CD4-positive, CD25-positive, alpha-beta regulatory T cell (primary cell): ENCODE data around the gene CSAD. TPM values are rescaled to one million over a fixed set of nuclear protein-coding genes. Genes with fewer than 3 reads are reported as not detected.
A peak's percentile ranks its signal among the peaks of the same experiment; 100 is the strongest.

Source experiments
- ATAC-seq, 2 donors: fragments of 150-1000 bp; cut with Tn5 transposase; one replicate each; pipeline ENCODE4 v1.10.0; 2021; ENCODE audit warnings: low read depth in 2 of 2, moderate number of reproducible peaks in 2 of 2, moderate library complexity in 1 of 2
- DNase-seq, 3 donors: peaks; one replicate each; pipeline versions ENCODE4 v3.0.0 to v3.0.0-alpha.2; 2012 to 2022; ENCODE audit warnings: mixed read lengths in 1 of 3
- H3K27ac ChIP-seq: one replicate; pipeline ENCODE4 v1.7.0; 2013; ENCODE audit warnings: mild to moderate bottlenecking, low read length; ENCODE audit not compliant: insufficient read depth, poor library complexity, severe bottlenecking
- H3K27me3 ChIP-seq: one replicate; pipeline ENCODE4 v1.7.0; 2013; ENCODE audit warnings: low read length; ENCODE audit not compliant: control insufficient read depth, insufficient read depth
- H3K36me3 ChIP-seq: one replicate; pipeline ENCODE4 v1.7.0; 2013; ENCODE audit warnings: mild to moderate bottlenecking, low read length, moderate library complexity; ENCODE audit not compliant: control insufficient read depth, insufficient read depth
- H3K4me1 ChIP-seq: 2 replicates; pipeline ENCODE4 v1.7.0; 2013; ENCODE audit warnings: mild to moderate bottlenecking, low read length; ENCODE audit not compliant: insufficient read depth, control insufficient read depth, poor library complexity, severe bottlenecking
- H3K4me3 ChIP-seq: one replicate; pipeline ENCODE4 v1.7.0; 2013; ENCODE audit warnings: low read depth, mild to moderate bottlenecking, low read length, moderate library complexity
- H3K9me3 ChIP-seq, 2 experiments: 1 replicate in 1 of 2; 2 replicates in 1 of 2; pipeline ENCODE4 v1.7.0; 2013; ENCODE audit warnings: low read length in 2 of 2, mild to moderate bottlenecking in 1 of 2, moderate library complexity in 1 of 2; ENCODE audit not compliant: control insufficient read depth in 2 of 2
- H3K27ac Mint-ChIP-seq, 3 donors: one replicate each; pipeline ENCODE4 v1.8.0; 2020 to 2022; ENCODE audit warnings: mild to moderate bottlenecking in 3 of 3, mixed read lengths in 3 of 3, moderate library complexity in 2 of 3
- H3K27me3 Mint-ChIP-seq: one replicate; pipeline ENCODE4 v1.8.0; 2022; ENCODE audit warnings: mild to moderate bottlenecking, mixed read lengths
- H3K36me3 Mint-ChIP-seq: one replicate; pipeline ENCODE4 v1.8.0; 2020; ENCODE audit warnings: mixed read lengths
- H3K4me1 Mint-ChIP-seq, 4 donors: one replicate each; pipeline ENCODE4 v1.8.0; 2020 to 2022; ENCODE audit warnings: mixed read lengths in 4 of 4, mild to moderate bottlenecking in 1 of 4
- H3K4me3 Mint-ChIP-seq, 4 donors: one replicate each; pipeline ENCODE4 v1.8.0; 2020 to 2022; ENCODE audit warnings: mild to moderate bottlenecking in 4 of 4, mixed read lengths in 4 of 4, moderate library complexity in 3 of 4
- H3K9me3 Mint-ChIP-seq, 7 donors: one replicate each; pipeline ENCODE4 v1.8.0; 2020 to 2022; ENCODE audit warnings: mixed read lengths in 7 of 7, mild to moderate bottlenecking in 3 of 7, moderate library complexity in 2 of 7
- polyA plus RNA-seq, 4 donors: library from polyadenylated mRNA; unstranded; fragments of 300-500 nt; fragmentation: Illumina TruSeq; gene quantifications; one replicate each; pipeline ENCODE4 v1.2.3, GENCODE V29; 2021
- total RNA-seq: library from RNA; stranded (reverse); gene quantifications from one replicate; pipeline ENCODE4 v1.2.3, GENCODE V29; 2022

CSAD gene, protein sequence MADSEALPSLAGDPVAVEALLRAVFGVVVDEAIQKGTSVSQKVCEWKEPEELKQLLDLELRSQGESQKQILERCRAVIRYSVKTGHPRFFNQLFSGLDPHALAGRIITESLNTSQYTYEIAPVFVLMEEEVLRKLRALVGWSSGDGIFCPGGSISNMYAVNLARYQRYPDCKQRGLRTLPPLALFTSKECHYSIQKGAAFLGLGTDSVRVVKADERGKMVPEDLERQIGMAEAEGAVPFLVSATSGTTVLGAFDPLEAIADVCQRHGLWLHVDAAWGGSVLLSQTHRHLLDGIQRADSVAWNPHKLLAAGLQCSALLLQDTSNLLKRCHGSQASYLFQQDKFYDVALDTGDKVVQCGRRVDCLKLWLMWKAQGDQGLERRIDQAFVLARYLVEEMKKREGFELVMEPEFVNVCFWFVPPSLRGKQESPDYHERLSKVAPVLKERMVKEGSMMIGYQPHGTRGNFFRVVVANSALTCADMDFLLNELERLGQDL
- total RNA-seq: 68.0 TPM
- polyA plus RNA-seq: 1 to 10 TPM; 1.2 to 2.3 (median 1.6) TPM

DNA sequence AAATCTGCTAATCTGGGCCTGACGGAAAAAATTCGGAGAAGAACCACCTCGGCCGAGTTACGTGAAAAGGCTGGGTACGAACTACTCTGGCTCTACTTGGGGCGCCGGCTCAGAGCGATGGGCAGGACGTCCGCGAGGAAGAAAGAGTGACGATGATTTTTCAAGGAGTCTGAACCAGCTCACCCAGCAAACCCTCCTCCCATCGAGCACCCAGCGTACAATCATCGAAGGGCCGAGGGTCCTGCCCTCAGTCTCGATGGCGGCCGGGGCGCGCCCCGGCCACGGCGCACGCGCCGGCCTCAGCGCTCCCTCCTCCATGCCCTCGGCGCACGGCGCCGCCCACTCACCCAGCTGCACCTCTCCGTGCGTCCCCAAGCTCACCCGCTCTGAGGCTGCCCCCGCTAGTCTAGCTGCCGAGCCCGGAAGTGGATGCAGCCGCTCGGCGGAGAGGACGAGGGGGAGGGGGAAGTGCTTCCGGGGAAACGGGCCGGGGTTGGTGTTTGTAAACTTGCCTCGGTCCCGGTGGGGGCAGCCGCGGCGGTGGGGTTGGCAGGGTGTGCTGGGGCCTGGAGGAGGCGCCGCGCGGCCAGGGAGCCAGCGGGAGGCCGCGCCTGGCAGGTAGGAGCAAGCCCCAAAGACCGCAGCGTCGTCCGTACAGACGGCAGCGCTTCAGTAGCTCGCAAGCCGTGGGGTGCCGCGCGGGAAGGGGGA lies at the start of gene CSAD, which contains the start of gene ZNF740:
TSS of gene CSAD (minus strand) at position 706 of the 711 bp plus-strand sequence. CDS start 7,455 bp downstream, outside the sequence.
TSS of gene ZNF740 (plus strand) at position 503 of the 711 bp plus-strand sequence. CDS start 1,262 bp downstream, outside the sequence.
- Histone ChIP-seq H3K4me3 (peak within 1 kb of the TSS; percentile 88), H3K36me3 (peaks cover 24% of the 10 kb centered on the region), H3K9me3 (no peaks in the 10 kb centered on the region), H3K4me1 (peaks cover 52% of the 10 kb centered on the region), H3K27ac (peak within 1 kb of the TSS; percentile 94), H3K27me3 (no peaks in the 10 kb centered on the region)
- H3K4me1 Mint-ChIP-seq: peaks cover 25 to 60% (median 39%) of the 10 kb centered on the region in 4 donors
- peak within 1 kb of the TSS; percentile 91 to 97 (median 94) for H3K4me3 Mint-ChIP-seq
- DNase-seq (peak; percentile 97 to 98 (median 97)), ATAC-seq (peak; percentile 96 to 98)
- no peaks in the 10 kb centered on the region for H3K9me3 Mint-ChIP-seq
- peak within 1 kb of the TSS; percentile 95 to 98 (median 98) for H3K27ac Mint-ChIP-seq
- H3K36me3 Mint-ChIP-seq: peaks cover 19% of the 10 kb centered on the region
- no peaks in the 10 kb centered on the region for H3K27me3 Mint-ChIP-seq

DNA sequence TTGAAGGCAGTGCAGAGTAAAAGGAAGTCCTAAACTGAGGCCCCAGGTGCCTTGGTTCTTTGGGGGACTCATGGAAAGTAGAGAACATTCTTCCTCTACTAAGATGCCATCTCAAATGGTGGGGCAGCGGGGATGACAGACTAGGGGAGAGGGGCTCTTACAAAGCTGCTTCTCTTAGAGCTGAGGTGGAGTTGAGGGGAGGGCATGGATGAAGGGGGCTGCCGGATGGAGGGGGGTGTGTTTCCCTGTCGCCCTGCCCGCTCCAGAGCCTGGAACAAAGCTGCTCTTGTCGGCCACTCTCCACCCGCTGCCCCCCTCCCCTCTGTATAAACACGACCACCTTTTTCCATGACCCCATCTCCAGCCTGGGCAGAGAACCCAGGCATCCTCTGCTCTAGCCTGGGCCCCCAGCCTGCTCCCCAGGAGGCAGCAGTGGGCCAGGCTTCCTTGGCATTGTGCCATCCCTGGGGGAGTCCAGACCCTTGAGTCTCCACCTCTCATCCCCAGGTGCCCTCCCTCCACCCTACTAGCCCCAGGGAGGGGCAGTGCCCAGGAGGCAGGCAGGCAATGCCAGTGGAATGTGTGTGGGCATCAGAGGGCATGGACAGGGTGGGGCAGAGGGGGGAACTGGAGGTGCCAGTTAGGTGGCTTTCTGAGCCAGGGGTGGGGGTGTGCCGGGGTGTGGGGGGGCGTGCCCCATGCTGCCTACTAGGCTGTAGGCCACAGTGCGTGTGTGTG lies 49.6 kb upstream of the CSAD start:
- ATAC-seq: no peak

DNA sequence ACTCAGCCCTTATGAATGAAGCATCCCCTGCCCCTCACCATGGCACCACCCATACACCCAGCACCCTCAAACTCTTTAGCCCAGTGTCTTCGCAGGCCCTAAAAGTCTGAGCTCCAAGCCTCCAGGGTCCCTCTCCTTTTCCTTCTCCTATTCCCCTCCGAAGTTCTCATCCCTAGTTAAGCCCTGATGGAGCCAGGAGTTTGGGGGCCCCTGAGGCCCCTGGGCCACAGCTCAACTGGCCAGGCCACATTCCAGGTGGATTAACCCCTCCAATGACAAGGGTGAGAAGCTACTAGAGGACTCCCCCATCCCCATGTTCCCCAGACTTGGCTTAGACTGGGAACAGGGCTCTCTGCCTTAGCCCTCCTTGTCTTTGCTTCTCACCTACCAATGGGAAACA lies 48.7 kb upstream of the CSAD start:
- no peaks in the 10 kb centered on the region for H3K9me3 Mint-ChIP-seq
- Histone ChIP-seq H3K27ac (no peak overlapping the region), H3K9me3 (no peaks in the 10 kb centered on the region), H3K4me1 (peaks cover 48% of the 10 kb centered on the region), H3K27me3 (no peaks in the 10 kb centered on the region), H3K4me3 (no peak overlapping the region), H3K36me3 (no peaks in the 10 kb centered on the region)
- H3K27ac Mint-ChIP-seq: peak overlapping the region; percentile 72 to 93 (median 86)
- ATAC-seq (no peak), DNase-seq (no peak)
- peaks cover 0 to 71% (median 40%) of the 10 kb centered on the region in 4 donors for H3K4me1 Mint-ChIP-seq
- no peaks in the 10 kb centered on the region for H3K27me3 Mint-ChIP-seq
- H3K36me3 Mint-ChIP-seq: peaks cover 4% of the 10 kb centered on the region
- peak overlapping the region in 3 of 4 donors; percentile 67 to 91 (median 78) for H3K4me3 Mint-ChIP-seq

More for the DNA sequence above, 49.6 kb upstream of the CSAD start:
- Histone ChIP-seq H3K27ac (peak overlapping the region; percentile 10), H3K4me3 (no peak overlapping the region), H3K36me3 (no peaks in the 10 kb centered on the region), H3K4me1 (peaks cover 51% of the 10 kb centered on the region), H3K9me3 (no peaks in the 10 kb centered on the region), H3K27me3 (no peaks in the 10 kb centered on the region)
- no peaks in the 10 kb centered on the region for H3K9me3 Mint-ChIP-seq
- peak overlapping the region in 2 of 3 donors; percentile 83 to 86 for H3K27ac Mint-ChIP-seq
- no peaks in the 10 kb centered on the region for H3K27me3 Mint-ChIP-seq
- H3K4me1 Mint-ChIP-seq: peaks cover 0 to 69% (median 38%) of the 10 kb centered on the region in 4 donors
- H3K36me3 Mint-ChIP-seq: peaks cover 4% of the 10 kb centered on the region
- H3K4me3 Mint-ChIP-seq: peak overlapping the region; percentile 53 to 86 (median 75)
- no peak for DNase-seq

DNA sequence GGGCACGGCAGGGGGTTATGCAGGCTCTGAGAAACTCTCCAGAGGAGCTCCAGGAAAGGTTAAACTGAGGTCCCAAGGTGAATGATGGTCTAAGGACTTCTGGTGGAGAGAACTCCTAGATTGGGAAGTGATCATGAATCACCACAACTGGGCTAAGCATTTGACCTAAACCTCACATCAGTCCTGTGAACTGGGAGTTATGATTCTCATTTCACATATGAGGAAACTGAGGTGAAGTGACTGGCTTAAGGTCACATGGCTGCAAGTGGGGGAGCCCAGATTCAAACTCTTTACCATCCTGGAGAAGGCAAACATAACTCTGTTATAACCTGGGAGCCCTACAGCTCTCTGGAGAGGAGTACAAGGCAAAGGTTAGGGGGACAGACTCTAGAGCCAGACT lies 47.1 kb upstream of the CSAD start:
- peak overlapping the region in 1 of 3 donors; percentile 5 for H3K27ac Mint-ChIP-seq
- peak overlapping the region in 1 of 4 donors; percentile 79 for H3K4me3 Mint-ChIP-seq

DNA sequence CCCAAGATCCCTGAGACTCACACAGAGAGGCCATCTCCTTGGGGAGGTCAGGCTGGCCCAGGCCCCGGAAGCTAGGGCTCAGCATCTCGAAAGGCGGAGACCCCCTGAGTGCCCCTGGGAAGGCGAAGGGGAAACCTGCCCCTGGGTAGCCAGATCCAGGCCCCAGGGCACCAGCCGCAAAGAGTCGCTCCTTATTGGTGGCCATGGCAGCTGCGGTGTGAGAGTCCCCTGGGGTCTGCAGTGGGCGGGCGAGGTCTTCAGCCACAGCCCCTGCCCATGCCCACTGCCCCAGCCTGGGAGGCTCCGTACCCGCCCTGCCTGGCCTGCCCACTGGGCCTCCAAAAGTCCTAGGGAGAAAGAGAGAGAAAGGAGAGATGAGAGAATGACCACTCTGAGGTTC lies 46.6 kb upstream of the CSAD start:
- Mint-ChIP-seq H3K27me3 (no peaks in the 10 kb centered on the region), H3K4me1 (peaks cover 6 to 74% (median 44%) of the 10 kb centered on the region in 4 donors), H3K9me3 (no peaks in the 10 kb centered on the region), H3K36me3 (peaks cover 4% of the 10 kb centered on the region), H3K27ac (peak overlapping the region in 1 of 3 donors; percentile 17), H3K4me3 (no peak overlapping the region)
- Histone ChIP-seq H3K4me3 (no peak overlapping the region), H3K4me1 (peaks cover 48% of the 10 kb centered on the region), H3K27me3 (no peaks in the 10 kb centered on the region), H3K27ac (no peak overlapping the region), H3K9me3 (no peaks in the 10 kb centered on the region), H3K36me3 (no peaks in the 10 kb centered on the region)
- no peak for DNase-seq
- no peak for ATAC-seq

More for the DNA sequence above, 47.1 kb upstream of the CSAD start:
- no peaks in the 10 kb centered on the region for H3K9me3 Mint-ChIP-seq
- H3K4me1 Mint-ChIP-seq: peaks cover 6 to 74% (median 45%) of the 10 kb centered on the region in 4 donors
- ATAC-seq: no peak
- H3K36me3 ChIP-seq: no peaks in the 10 kb centered on the region
- H3K27ac ChIP-seq: no peak overlapping the region
- no peaks in the 10 kb centered on the region for H3K9me3 ChIP-seq
- H3K4me1 ChIP-seq: peaks cover 48% of the 10 kb centered on the region
- H3K27me3 Mint-ChIP-seq: no peaks in the 10 kb centered on the region
- H3K36me3 Mint-ChIP-seq: peaks cover 4% of the 10 kb centered on the region
- no peak for DNase-seq
- H3K4me3 ChIP-seq: no peak overlapping the region
- H3K27me3 ChIP-seq: no peaks in the 10 kb centered on the region

- Histone ChIP-seq H3K4me1 (peaks cover 52% of the 10 kb centered on the region), H3K27ac (no peak overlapping the region), H3K27me3 (no peaks in the 10 kb centered on the region), H3K36me3 (no peaks in the 10 kb centered on the region), H3K4me3 (no peak overlapping the region), H3K9me3 (no peaks in the 10 kb centered on the region)
- Mint-ChIP-seq H3K36me3 (peaks cover 4% of the 10 kb centered on the region), H3K27ac (peak overlapping the region in 2 of 3 donors; percentile 17 to 39), H3K4me1 (peaks cover 10 to 78% (median 48%) of the 10 kb centered on the region in 4 donors), H3K9me3 (no peaks in the 10 kb centered on the region), H3K4me3 (peak overlapping the region in 1 of 4 donors; percentile 33), H3K27me3 (no peaks in the 10 kb centered on the region)
- no peak for ATAC-seq
- DNase-seq: no peak
Measured at GRCh38 chr12:53226815-53227214, 46.1 kb upstream of the CSAD start.
